Dermis lymphatic vessel endothelial cell (primary cell): ENCODE measurements around the gene CARTPT. TPM values are rescaled to one million over a fixed set of nuclear protein-coding genes. Genes with fewer than 3 reads are reported as not detected.

Experiments
- total RNA-seq: library from RNA; depleted of rRNA; stranded (reverse); fragments of >200 nt; gene quantifications from 2 replicates; pipeline ENCODE4 v1.2.1, GENCODE V29; 2014

CARTPT gene
- not detected in 2 replicates for total RNA-seq

GRCh38 chr5:71719063-71719964 is at the start of gene CARTPT:
Gene CARTPT, plus strand, starts transcription at chr5:71719275. Its CDS starts 19 bp downstream, at chr5:71719294.

Other genes with a start within 250 kb of the CARTPT start
- 19.7 and 32.0 TPM in 2 replicates for gene MCCC2, start 131.9 kb upstream of the CARTPT start, total RNA-seq